Stimulated activated CD8-positive, alpha-beta memory T cell treated with anti-CD3 and anti-CD28 coated beads, Interleukin-2, amount 100 ng/mL, for 1 hour (primary cell): ENCODE data around the gene VAT1L.

Experiments used
- DNase-seq, 2 donors: peaks; one replicate each; pipeline ENCODE4 v3.0.0-alpha.2; 2020; ENCODE audit warnings: low read depth in 2 of 2

The VAT1L gene

GRCh38 chr16:77833921-77834634 is 45.7 kb downstream of the VAT1L start:
- DNase-seq: no peak

GRCh38 chr16:77834635-77835540 is 46.5 kb downstream of the VAT1L start:
- DNase-seq: no peak

- no peak for DNase-seq
These were observed 48.4 kb downstream of the VAT1L start for GRCh38 chr16:77836801-77837200.

GRCh38 chr16:77838597-77839255 is 50.4 kb downstream of the VAT1L start:
- DNase-seq: no peak

DNA sequence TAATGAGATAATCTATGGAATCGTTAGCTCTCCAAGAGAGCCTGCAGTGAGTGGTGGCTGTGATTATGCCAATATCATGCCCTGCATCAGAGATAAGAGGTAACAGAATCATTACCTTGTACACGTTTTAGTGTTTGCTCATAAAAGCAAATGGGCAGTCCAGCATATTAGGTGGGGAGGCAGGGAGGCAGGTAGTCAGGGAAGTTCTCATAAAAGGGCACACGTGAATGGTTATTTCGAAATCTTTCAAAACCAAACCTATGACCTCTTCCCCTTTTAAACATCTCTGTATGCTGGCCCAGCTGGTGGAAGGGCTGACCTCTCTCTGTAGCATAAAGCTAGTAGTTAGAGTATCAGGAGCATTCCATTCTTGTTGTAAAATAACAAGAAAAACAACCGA is 51.7 kb downstream of the VAT1L start:
- no peak for DNase-seq

DNA sequence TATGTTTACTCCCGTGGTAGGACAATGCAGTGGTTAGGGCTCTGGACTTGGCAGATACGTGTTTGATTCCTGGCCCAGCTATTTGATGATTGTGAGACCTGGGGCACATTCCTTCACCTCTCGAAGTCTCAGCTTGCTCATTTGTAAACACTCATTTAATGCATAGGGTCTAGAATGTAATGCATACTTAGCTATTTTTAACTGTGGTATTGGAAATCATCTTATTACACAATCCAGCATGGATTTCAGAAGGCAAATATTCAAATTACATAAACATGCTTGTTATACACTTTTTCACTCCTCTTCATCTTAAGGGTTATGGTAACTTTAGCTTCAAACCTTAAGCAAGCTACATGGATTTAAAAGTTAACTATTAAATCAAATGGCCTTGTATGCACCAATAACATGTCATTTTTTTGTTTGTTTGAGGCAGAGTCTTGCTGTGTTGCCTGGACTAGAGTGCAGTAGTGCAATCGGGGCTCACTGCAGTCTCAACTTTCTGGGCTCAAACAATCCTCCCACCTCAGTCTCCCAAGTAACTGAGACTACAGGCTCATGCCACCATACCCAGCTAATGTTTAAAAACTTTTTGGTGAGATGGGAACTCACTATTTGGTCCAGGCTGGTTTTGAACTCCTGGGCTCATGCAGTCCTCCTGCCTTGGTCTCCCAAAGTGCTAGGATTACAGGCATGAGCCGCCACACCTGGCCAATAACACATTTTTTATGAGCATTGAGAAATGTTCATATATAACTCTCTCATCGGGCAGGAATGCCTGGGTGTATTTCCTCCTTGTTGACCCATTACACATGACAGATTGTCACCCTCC is 52.5 kb downstream of the VAT1L start:
- DNase-seq: no peak

DNA sequence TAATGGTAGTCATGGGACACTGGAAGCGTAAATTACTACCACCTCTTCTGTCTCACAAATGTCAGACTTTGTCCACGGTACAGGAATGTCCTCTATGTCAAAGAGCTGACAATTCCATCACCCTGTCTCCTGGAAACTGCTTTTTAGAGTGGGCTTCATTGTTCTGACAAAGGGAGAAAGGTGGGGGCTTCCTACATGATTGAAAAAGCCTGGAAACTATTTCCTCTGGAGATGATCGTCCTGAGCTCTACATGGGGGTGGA is 53.1 kb downstream of the VAT1L start:
- DNase-seq: no peak

DNA sequence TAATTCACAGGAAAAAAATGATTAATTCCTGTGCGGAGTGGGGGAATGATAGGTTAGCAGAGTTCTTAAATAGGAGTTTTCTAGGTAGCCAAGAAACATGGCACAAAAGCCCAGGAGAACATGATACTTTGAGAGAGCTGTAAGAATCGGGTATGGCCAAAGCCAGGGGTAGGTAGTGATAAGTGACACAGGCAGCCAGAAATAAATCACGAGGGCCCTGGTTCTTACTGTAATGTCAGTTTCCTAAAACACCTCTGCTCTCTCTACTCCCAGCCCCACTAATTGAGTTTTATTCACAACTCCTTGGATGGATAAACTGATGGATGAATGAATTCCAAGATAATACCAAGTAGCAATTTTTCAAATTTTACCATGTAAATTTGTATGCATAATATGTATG is 54.1 kb downstream of the VAT1L start:
- DNase-seq: no peak

- DNase-seq: no peak
These were observed 55.0 kb downstream of the VAT1L start for GRCh38 chr16:77843405-77843804.

GRCh38 chr16:77844801-77845200 is 56.4 kb downstream of the VAT1L start:
- no peak for DNase-seq

GRCh38 chr16:77849646-77850258 is 61.4 kb downstream of the VAT1L start:
- DNase-seq: no peak

DNA sequence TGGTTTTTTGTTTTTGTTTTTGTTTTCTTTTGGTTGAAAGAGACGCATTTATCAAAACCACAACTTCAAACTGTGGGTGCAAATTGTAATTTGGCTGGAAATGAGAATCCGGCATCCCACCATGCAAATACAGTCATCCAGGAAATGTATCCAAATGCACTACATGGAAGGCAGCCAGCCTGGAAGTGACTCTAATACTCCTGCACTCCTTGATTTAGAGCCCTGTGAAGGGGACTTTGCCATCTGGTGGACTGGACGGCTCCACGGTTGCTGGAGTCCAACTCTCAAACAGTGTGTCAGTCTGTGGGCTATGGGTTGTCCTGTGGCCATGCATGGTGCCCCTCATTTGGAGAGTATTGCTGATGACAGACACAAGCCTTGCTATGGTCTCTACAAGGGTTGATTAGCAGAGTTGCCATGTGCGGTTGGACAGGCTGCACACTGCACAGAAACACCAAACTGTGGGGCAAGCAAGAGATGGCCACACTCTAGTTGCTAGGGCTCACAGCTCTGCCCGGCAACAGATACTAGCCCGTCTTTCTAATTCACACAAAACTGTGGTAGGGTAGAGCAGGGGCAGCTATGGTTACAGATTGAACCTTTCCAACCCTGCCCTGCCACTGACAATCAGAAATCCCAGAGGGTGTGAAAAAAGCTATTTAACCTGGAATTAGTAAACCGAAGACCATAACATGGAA is 62.4 kb downstream of the VAT1L start:
- no peak for DNase-seq

DNA sequence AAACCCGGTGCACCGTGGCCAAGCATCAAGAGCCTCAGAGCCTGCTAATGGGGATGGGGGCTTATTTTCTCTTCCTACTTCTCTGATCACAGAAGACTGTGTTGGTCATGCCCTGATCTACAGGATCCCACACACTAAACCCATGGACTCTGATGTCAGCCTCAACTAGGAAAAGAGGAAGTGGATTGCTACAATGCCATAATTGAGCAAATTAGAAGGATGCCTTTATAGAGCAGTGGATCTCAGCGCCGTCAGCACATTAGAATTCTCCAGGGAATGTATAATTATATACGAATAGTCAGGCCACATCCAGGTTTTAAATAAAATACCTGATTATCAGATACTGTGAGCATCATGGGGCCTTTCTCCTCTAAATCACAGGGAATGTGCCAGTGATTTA is 64.8 kb downstream of the VAT1L start:
- DNase-seq: no peak

DNA sequence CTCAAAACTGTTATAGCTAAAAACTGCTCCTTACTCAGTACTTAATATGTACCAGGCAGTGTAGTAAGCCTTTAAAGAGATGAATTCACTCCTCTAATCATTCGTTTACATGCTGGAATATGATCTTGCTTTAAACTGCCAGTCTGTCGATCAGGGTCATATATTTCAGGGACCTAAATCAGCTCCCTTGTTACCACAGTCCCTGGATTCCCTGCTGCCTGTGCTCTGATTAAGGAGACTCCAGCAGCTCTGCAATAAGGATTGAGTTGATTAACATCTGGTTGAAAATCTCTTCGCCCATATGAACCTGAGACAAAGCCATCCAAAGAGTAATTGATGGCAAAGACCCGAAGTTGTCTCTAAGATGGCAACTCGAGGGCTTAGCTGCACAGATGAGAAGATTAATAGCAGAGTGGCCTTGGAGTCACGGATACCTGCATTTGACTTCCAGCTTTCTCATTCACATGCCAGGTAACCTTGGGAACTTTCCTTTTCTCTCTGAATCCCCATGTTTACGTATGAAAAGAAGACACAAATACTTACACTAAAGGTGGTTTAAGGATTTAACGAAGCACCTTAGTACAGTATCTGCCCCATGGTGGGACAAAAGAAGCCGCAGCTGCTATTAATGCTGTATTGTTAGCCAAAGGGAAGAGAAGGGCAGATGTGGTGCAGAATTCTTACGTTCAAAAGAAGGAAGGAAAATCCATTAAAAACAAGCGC is 68.2 kb downstream of the VAT1L start:
- no peak for DNase-seq

GRCh38 chr16:77858060-77858459 is 69.7 kb downstream of the VAT1L start:
- no peak for DNase-seq

DNA sequence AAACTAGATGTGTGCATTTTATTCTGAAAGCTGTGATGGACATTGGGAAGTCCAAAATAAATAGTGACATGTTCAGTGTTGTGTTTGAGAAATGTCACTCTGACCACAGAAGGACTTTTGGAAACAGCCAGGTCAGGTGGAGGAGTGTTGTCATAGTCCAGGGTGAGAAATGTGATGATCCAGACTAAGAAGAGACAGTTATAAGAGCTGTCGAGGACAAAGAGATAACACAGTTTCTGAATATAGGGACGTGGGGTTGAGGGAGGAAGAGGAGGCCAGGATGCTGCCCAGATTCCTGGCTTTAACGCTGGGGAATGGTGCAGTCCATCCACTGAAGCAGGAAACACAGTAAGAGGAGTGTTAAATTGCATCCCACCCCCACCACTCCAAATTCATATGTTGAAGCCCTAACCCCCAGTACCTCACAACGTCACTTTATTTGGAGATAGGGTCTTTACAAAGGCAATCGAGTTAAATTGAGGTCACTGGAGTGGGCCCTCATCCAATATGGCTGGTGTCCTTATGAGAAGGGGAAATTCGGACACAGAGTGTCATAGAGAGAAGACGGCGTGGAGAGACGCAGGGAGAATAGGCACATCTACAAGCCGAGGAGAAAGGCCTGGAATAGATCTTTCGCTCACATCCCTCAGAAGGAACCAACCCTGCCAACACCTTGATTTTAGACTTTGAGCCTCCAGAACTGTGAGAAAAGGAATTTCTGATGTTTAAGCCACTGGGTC is 71.3 kb downstream of the VAT1L start:
- DNase-seq: no peak

- no peak for DNase-seq
These were observed 72.6 kb downstream of the VAT1L start for GRCh38 chr16:77860953-77861352.

GRCh38 chr16:77863250-77863649 is 74.9 kb downstream of the VAT1L start:
- no peak for DNase-seq

DNA sequence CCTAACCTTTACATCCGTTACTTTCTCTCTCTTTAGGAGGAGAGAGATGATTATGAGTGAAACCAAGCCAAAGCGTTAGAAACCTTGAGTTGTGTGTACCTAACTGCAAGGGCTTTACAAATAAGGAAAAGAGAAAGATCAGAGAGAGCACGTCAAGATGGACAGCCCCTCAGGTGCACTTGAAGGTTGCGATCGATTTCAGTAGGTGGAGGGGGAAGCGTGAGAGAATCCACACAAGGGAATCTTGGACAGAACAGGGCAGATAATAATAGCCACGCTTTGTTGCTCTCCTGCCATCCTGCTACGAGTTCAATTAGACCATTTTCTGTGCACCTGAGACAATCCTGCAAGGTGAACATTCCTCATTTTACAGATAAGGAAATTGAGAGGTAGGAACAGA is 78.4 kb downstream of the VAT1L start:
- DNase-seq: no peak

DNA sequence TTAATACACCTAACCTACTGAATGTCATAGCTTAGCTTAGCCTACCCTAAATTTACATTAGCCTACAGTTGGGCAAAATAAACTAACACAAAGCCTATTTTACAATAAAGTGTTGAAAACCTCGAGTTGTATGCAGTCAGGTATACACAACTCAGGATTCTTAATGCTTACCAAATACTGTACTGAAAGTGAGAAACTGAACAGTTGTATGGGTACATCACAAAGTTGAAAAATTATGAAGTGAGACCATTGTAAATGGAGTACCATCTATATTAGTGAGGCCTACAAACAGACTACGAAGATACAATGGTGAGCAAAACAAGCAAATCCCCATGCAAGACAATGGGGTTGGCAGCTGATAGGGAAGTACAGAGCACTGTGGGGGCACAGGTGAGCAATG is 79.7 kb downstream of the VAT1L start:
- DNase-seq: no peak
